Measurements from ENCODE around the gene CASS4. TPM values are rescaled to one million over a fixed set of nuclear protein-coding genes. Genes with fewer than 3 reads are reported as not detected.

Gene CASS4
- total RNA-seq, 2 experiments from 2014 or later, result 0.15 TPM; not detected in 1

DNA sequence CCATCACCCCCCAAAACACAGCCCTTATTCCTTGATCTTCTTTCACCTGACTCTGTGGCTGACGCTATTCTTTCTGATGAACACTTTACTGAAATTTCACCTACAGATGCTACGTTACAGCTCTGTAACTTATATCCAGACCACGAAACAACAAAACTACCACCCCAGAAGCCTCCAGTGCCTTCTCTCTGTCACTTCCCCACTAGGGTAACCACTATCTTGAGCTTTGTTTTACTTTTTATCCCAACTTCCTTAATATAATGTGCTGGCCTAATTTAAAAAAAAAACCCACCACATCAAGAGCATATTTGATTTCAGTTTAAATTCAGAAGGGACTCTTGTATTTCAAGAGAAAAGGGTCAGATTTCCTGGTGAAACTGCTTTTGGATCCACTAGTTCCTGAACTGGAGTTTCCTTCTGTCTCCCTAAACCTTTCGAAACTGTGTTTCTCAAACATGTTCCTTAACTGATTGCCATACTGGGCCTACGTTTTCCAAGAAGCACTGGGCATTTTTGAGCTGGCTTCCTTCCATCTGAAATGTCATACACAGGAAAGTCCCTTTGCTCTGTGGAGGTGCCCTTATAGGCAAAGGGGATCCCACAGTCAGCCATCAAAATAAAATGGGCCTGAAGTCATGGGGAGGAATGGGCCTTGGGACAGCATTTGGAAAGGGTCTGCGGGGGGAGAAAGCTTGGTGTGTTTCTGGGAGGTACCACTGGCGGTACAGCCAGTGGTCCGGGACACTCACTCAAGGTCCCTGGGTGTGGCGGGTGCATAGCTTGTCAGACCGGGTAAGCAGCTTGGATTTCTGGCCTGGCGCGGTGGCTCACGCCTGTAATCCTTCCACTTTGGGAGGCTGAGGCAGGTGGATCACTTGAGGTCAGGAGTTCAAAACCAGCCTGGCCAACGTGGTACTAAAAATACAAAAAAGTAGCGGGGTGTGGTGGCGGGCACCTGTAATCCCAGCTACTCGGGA is 30.6 kb downstream of the CASS4 start:
- intact Hi-C loops (cut with micrococcal nuclease; ENCODE audit: unreplicated experiment), result no loop called here
- POLR2A ChIA-PET, result interaction anchor here (1.3 kb wide), 1 partner anchor 27 kb away, joined by 4 read pairs; no protein-coding TSS in a partner anchor
- H3K79me2 ChIP-seq (ENCODE audit: insufficient read depth, low read depth, low read length), result no peaks in the 10 kb centered on the region
- H2AFZ ChIP-seq (ENCODE audit: low read length), result 0 out of 2 replicates have a peak overlapping the region, but pooled peaks have one; percentile 46
- no peak for TF ChIP-seq EZH2phosphoT487 (IDR thresholded peaks at IDR 0.05; ENCODE audit: borderline replicate concordance, low read depth, low read length)
- TF ChIP-seq, protein P1, sequence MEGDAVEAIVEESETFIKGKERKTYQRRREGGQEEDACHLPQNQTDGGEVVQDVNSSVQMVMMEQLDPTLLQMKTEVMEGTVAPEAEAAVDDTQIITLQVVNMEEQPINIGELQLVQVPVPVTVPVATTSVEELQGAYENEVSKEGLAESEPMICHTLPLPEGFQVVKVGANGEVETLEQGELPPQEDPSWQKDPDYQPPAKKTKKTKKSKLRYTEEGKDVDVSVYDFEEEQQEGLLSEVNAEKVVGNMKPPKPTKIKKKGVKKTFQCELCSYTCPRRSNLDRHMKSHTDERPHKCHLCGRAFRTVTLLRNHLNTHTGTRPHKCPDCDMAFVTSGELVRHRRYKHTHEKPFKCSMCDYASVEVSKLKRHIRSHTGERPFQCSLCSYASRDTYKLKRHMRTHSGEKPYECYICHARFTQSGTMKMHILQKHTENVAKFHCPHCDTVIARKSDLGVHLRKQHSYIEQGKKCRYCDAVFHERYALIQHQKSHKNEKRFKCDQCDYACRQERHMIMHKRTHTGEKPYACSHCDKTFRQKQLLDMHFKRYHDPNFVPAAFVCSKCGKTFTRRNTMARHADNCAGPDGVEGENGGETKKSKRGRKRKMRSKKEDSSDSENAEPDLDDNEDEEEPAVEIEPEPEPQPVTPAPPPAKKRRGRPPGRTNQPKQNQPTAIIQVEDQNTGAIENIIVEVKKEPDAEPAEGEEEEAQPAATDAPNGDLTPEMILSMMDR (conservative IDR thresholded peaks at IDR 0.05; ENCODE audit: low read length), result no peak
- H3K4me2 ChIP-seq (ENCODE audit: low read length), result no peak overlapping the region
- H3K4me3 ChIP-seq (ENCODE audit: low read depth, low read length, poor library complexity, severe bottlenecking), result no peak overlapping the region
- CTCF ChIA-PET (ENCODE audit: unreplicated experiment), result no interaction called here
- no peaks in the 10 kb centered on the region for H4K20me1 ChIP-seq (ENCODE audit: insufficient read depth, low read length)
- DNase-seq (ENCODE audit: low spot score), result no peak
- H3K27ac ChIP-seq (ENCODE audit: low read depth, low read length, poor library complexity, severe bottlenecking), result no peak overlapping the region
- no peaks in the 10 kb centered on the region for H3K9me3 ChIP-seq (ENCODE audit: low read length)
- no peaks in the 10 kb centered on the region for H3K9me2 ChIP-seq (ENCODE audit: insufficient read depth, low read length)
- no TSS peak for BruUV-seq (replicated peaks)
- no peaks in the 10 kb centered on the region for H3K36me3 ChIP-seq (ENCODE audit: insufficient read depth, low read length)
- no peaks in the 10 kb centered on the region for H3K4me1 ChIP-seq (ENCODE audit: insufficient read depth, low read length, poor library complexity, severe bottlenecking)

DNA sequence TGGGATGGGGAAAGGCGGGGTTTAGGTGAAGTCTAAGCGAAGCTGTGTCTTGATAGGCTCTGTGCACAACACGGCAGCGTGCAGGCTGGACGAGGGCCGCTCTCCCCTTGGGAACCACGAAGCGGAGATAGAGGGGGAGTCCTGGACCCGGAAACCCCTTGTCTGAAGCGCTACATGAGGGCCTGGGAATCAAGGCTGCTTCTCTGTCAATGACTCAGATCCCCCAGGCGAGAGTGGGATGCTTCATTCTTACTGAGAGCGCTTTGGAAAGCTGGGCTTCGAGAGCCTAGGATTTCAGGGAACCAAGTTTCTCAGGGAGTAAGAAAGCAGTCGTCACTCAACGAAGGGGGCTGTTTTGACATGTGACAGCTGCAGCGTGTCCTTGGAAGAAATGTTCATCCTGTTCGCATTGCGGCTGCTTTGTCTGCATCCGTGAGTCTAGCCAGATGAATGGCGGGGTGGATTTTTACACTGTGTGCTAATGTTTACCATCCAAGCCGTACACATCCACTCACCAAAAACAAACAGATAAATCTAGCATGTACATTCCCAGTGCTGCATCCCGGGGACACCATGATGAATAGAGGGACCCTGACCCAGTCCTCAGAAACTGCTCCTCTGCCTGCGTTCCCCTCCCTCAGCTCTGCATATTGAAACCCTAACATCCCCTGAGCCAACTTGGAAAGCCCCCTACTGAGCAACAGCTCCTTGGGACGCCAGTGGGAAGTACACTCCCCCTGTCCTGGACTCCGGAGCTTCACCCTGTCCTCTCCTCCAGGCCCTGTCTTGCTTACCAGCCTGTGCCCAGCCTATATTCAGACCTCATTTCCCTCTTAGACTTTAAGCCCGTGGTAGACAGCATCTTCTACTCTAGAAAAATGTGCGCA is 31.8 kb downstream of the CASS4 start:
- no peaks in the 10 kb centered on the region for H3K79me2 ChIP-seq (ENCODE audit: insufficient read depth, low read depth, low read length)
- CTCF ChIA-PET (ENCODE audit: unreplicated experiment), result no interaction called here

More for the DNA sequence above, 31.8 kb downstream of the CASS4 start:
- H2AFZ ChIP-seq (ENCODE audit: low read length), result no peak overlapping the region
- no peak overlapping the region for H3K27ac ChIP-seq (ENCODE audit: low read depth, low read length, poor library complexity, severe bottlenecking)
- H3K4me3 ChIP-seq (ENCODE audit: low read depth, low read length, poor library complexity, severe bottlenecking), result no peak overlapping the region
- intact Hi-C loops (cut with micrococcal nuclease; ENCODE audit: unreplicated experiment), result no loop called here
- no peaks in the 10 kb centered on the region for H3K4me1 ChIP-seq (ENCODE audit: insufficient read depth, low read length, poor library complexity, severe bottlenecking)
- no peak for DNase-seq (ENCODE audit: low spot score)
- H3K36me3 ChIP-seq (ENCODE audit: insufficient read depth, low read length), result no peaks in the 10 kb centered on the region
- no TSS peak for BruUV-seq (replicated peaks)
- no peaks in the 10 kb centered on the region for H3K9me3 ChIP-seq (ENCODE audit: low read length)
- H3K4me2 ChIP-seq (ENCODE audit: low read length), result no peak overlapping the region
- H3K9me2 ChIP-seq (ENCODE audit: insufficient read depth, low read length), result no peaks in the 10 kb centered on the region
- H4K20me1 ChIP-seq (ENCODE audit: insufficient read depth, low read length), result no peaks in the 10 kb centered on the region
- POLR2A ChIA-PET, result interaction anchor here (0.6 kb wide), 1 partner anchor 35 kb away, joined by 5 read pairs; no protein-coding TSS in a partner anchor
- TF ChIP-seq, protein P1 (conservative IDR thresholded peaks at IDR 0.05; ENCODE audit: low read length), result no peak
- no peak for TF ChIP-seq EZH2phosphoT487 (IDR thresholded peaks at IDR 0.05; ENCODE audit: borderline replicate concordance, low read depth, low read length)
